A673 (cell line): ENCODE measurements around the gene GTF2I.
"Not testable (repeated sequence)": the region's sequence is repeated elsewhere in the genome, so short reads cannot be mapped to it uniquely, and the experiment has no call there.

Experiments
- CTCF ChIP-seq: fragments of 300-800, 200-600 bp; sonication (generic); conservative IDR thresholded peaks from 2 replicates; pipeline ENCODE4 v1.5.1; 2017; ENCODE audit warnings: low read depth, mild to moderate bottlenecking, antibody characterized with exemption, low read length, moderate library complexity, mixed read lengths
- EZH2 ChIP-seq: fragments of 200-600 bp; sonication (generic); IDR thresholded peaks from 2 replicates; pipeline ENCODE4 v1.6.1; 2017; ENCODE audit warnings: borderline replicate concordance, low read depth, mild to moderate bottlenecking, mixed read lengths, antibody characterized with exemption, low read length; ENCODE audit not compliant: poor library complexity, severe bottlenecking

- TF ChIP-seq CTCF, EZH2: not testable (repeated sequence)
Measured at GRCh38 chr7:74667520-74667919, 10.0 kb downstream of the GTF2I start.
